ENCODE measurements around the gene NMT1.
"Not testable (repeated sequence)": the region's sequence is repeated elsewhere in the genome, so short reads cannot be mapped to it uniquely, and the experiment has no call there.

NMT1 gene

DNA sequence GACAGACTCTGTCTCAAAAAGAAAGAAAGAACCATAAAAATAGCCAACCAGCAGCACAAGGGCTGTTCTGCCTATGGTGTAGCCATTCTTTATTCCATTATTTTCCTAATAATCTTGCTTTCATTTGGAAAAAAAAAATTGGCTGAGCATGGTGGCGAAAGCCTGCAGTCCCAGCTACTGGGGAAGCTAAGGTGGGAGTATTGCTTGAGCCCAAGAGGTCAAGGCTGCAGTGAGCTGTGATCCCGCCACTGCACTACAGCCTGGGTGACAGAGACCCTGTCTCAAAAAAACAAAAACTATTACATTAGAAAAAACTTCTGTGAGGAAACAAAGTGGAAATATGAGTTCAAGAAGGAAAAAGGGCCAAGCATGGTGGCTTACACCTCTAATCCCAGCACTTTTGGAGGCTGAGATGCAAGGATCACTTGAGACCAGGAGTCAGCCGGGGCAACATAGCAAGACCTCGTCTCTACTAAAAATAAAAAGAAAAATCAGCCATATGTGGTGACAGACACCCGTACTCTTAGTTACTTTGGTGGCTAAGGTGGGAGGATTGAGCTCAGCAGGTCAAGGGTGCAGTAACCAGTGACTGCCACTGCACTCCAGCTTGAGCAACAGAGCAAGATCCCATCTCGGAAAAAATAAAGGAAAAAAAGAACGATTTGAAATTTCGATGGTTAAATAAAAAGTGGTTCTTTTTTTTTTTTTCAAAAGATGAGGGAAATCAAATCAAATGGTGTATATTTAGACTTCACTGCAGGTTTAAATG lies 12.1 kb upstream of the NMT1 start:
- DNase-seq (ENCODE audit: insufficient read length, low spot score) (no peak), FAIRE-seq (no peak)
- TF ChIP-seq CTCF (IDR thresholded peaks at IDR 0.05; ENCODE audit: insufficient read depth, missing control alignments), result peak; percentile 2

DNA sequence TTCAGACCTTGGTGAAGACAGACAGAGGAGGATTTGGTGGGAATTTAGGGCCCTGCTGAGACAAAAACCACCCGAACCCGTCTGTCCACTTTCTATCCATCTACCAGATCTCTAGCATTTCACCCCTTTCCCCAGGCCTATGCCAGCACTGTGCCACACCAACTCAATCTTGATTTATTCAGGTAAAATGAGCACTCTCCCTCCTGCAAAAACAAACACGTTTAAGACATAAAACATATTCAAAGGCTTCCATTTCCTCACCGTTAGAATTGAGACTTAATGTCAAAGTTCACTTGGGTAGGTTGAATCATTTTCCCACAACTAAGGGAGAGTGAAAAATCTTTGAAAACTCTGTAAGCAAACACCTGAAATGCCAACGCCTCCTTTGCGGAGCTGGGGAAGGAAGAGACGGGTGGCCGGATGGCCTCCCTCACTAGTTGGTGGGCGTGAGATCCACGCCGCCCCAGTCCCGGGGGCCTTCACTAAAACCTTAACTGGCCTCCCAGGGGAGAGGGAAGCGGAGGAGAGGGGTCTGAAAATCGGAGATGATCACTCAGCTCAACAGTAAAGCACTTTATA lies 10.5 kb upstream of the NMT1 start:
- no peak for FAIRE-seq
- TF ChIP-seq CTCF (IDR thresholded peaks at IDR 0.05; ENCODE audit: insufficient read depth, missing control alignments), result no peak
- DNase-seq (ENCODE audit: insufficient read length, low spot score), result no peak

DNA sequence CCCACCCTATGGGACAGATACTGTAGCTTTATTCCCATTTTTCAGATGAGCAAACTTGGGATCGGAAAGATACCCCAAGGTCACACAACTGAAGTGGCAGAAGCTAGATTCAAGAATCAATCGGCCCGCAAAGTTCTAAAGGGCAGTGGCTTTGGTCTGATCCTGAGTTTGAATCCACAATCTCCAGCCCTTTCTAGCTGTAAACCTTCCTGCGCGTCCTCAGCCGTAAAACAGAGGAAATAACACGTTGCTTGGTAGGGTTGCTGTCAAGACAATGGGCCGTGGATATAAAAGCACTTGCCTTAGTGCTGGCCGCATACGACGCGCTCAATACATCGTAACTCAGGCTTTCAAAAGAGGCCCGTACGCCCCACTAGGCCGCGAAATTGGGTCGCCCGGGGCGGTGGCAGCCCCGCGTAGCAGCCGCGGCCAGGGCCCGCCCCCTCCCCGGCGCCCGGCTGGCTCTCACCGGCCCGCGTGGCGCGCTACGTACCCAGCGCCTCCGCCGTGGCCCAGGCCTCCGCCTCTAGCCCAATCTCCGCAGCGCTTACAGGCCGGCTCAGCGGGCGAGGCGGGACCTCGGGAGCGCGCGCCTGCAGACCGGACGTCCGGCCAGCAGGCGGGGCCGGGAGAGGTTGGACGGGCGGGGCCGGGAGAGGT lies 9.9 kb upstream of the NMT1 start, which contains the start of gene DCAKD:
Gene DCAKD, minus strand, starts transcription at position 573 of the 660 bp plus-strand sequence. CDS start 16,747 bp downstream, outside the sequence.
- TF ChIP-seq CTCF (IDR thresholded peaks at IDR 0.05; ENCODE audit: insufficient read depth, missing control alignments), result no peak
- FAIRE-seq, result no peak
- no peak for DNase-seq (ENCODE audit: insufficient read length, low spot score)

DNA sequence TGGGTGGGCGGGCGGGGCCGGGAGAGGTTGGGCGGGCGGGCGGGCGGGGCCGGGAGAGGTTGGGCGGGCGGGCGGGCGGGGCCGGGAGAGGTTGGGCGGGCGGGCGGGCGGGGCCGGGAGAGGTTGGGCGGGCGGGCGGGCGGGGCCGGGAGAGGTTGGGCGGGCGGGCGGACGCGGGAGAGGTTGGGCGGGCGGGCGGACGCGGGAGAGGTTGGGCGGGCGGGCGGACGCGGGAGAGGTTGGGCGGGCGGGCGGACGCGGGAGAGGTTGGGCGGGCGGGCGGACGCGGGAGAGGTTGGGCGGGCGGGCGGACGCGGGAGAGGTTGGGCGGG lies 9.4 kb upstream of the NMT1 start:
- not testable (repeated sequence) for DNase-seq (ENCODE audit: insufficient read length, low spot score); FAIRE-seq

DNA sequence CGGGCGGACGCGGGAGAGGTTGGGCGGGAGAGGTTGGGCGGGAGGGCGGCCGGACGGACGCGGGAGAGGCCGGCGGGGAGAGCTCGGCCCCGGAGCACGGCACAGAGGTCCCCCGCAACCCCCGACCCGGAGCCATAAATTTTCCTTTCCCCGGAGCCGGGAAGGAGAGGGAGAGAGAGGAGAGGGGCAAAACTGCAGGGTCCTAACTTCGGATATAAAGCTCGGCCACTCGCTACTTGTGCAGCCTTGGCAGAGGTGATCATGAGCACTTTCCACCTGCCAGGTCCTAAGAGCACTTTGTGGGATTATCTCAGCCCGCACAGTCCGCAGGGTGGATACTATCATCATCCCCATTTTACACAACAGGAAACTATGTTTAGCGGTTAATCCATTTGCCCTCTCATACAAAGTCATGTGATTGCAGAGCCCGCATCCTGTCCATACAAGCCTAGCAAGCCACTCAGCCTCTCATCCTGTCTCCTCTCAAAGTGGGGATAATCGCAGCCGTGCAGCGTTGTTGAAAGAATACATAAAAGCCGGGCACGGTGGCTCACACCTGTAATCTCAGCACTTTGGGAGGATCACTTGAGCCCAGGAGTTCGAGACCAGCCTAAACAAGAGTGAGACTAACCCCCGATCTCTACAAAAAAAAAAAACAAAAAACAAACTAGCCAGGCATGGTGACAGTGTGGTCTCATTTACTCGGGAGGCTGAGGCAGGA lies 8.9 kb upstream of the NMT1 start:
- FAIRE-seq, result no peak
- DNase-seq (ENCODE audit: insufficient read length, low spot score), result no peak
- no peak for TF ChIP-seq CTCF (IDR thresholded peaks at IDR 0.05; ENCODE audit: insufficient read depth, missing control alignments)

GRCh38 chr17:45060382-45060796 lies 728 bp upstream of the NMT1 start:
- no peak for DNase-seq (ENCODE audit: insufficient read length, low spot score)
- no peak for FAIRE-seq
- TF ChIP-seq CTCF (IDR thresholded peaks at IDR 0.05; ENCODE audit: insufficient read depth, missing control alignments), result no peak

DNA sequence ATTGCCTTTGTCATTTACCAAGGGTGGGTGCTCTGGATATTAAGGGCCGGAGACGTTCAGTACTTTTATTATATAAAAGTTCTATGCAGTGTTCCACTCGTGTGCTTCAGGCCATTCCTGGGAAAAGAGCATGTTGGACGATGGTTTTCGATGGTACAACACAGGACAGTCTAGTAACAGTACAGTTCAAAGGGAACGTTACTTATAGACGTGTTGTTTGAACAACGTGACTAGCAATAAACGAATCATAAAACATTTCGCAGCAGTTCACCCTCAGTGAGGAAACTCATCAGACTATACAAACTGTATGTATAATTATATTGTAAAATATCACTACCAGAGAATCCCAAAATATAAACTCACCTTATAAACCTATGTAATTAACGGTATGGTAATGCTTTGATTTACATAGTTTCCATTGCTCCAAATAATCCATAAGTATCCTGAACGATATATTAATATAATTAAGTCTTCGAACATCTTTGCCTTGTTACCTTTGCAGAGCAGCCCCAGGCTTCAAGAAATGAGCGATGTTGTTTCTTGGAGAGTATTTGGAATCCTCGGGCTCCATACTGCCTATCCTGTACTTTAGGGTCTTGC lies 589 bp downstream of the NMT1 start:
- TF ChIP-seq CTCF (IDR thresholded peaks at IDR 0.05; ENCODE audit: insufficient read depth, missing control alignments), result no peak
- no peak for FAIRE-seq
- no peak for DNase-seq (ENCODE audit: insufficient read length, low spot score)
